Trophoblast cell (in vitro differentiated cells and primary cell): Measurements from ENCODE around the gene TAF11L7. TPM values are rescaled to one million over a fixed set of nuclear protein-coding genes. Genes with fewer than 3 reads are reported as not detected.
"Not testable (repeated sequence)": the region's sequence is repeated elsewhere in the genome, so short reads cannot be mapped to it uniquely, and the experiment has no call there.

Source experiments
- DNase-seq, 2 donors: peaks; one replicate each; pipeline ENCODE4 v3.0.0-alpha.2; 2016
- H2AFZ ChIP-seq: 2 replicates; pipeline ENCODE4 v1.6.1; 2013; ENCODE audit warnings: low read length, moderate library complexity, mild to moderate bottlenecking; ENCODE audit not compliant: insufficient read depth, poor library complexity
- H2AK5ac ChIP-seq: 2 replicates; pipeline ENCODE4 v1.6.1; 2013; ENCODE audit warnings: mild to moderate bottlenecking, low read length
- H2BK120ac ChIP-seq: 2 replicates; pipeline ENCODE4 v1.6.1; 2013; ENCODE audit warnings: low read length, mild to moderate bottlenecking, moderate library complexity; ENCODE audit not compliant: insufficient read depth, poor library complexity
- H2BK12ac ChIP-seq: 2 replicates; pipeline ENCODE4 v1.6.1; 2013; ENCODE audit warnings: mild to moderate bottlenecking, low read length, moderate library complexity
- H2BK5ac ChIP-seq: 2 replicates; pipeline ENCODE4 v1.6.1; 2013; ENCODE audit warnings: low read length, low read depth, moderate library complexity, mild to moderate bottlenecking; ENCODE audit not compliant: poor library complexity
- H3K14ac ChIP-seq: 2 replicates; pipeline ENCODE4 v1.6.1; 2013; ENCODE audit warnings: mild to moderate bottlenecking, low read length
- H3K18ac ChIP-seq: 2 replicates; pipeline ENCODE4 v1.6.1; 2013; ENCODE audit warnings: mild to moderate bottlenecking, low read length
- H3K23ac ChIP-seq: 2 replicates; pipeline ENCODE4 v1.6.1; 2013; ENCODE audit warnings: low read length
- H3K27ac ChIP-seq: 2 replicates; pipeline ENCODE4 v1.5.1; 2013; ENCODE audit warnings: low read depth, mild to moderate bottlenecking, inconsistent platforms, low read length, moderate library complexity
- H3K27me3 ChIP-seq: 2 replicates; pipeline ENCODE4 v1.6.1; 2013; ENCODE audit warnings: inconsistent platforms, mild to moderate bottlenecking, low read length, moderate library complexity; ENCODE audit not compliant: insufficient read depth
- H3K36me3 ChIP-seq, 2 experiments: 1 replicate in 1 of 2; 2 replicates in 1 of 2; pipeline ENCODE4 v1.6.1; 2013; ENCODE audit warnings: low read length in 2 of 2, mild to moderate bottlenecking in 2 of 2, moderate library complexity in 1 of 2; ENCODE audit not compliant: insufficient read depth in 2 of 2, control insufficient read depth in 1 of 2
- H3K4ac ChIP-seq: 2 replicates; pipeline ENCODE4 v1.6.1; 2013; ENCODE audit warnings: low read depth, mild to moderate bottlenecking, low read length, moderate library complexity
- H3K4me1 ChIP-seq, 2 experiments: 1 replicate in 1 of 2; 2 replicates in 1 of 2; pipeline ENCODE4 v1.6.1; 2013; ENCODE audit warnings: low read length in 2 of 2, mild to moderate bottlenecking in 2 of 2, moderate library complexity in 1 of 2; ENCODE audit not compliant: insufficient read depth in 2 of 2, control insufficient read depth in 1 of 2
- H3K4me2 ChIP-seq: 2 replicates; pipeline ENCODE4 v1.6.1; 2013; ENCODE audit warnings: inconsistent platforms, mild to moderate bottlenecking, low read length, moderate library complexity
- H3K4me3 ChIP-seq: 2 replicates; pipeline ENCODE4 v1.5.1; 2013; ENCODE audit warnings: mild to moderate bottlenecking, low read depth, low read length, inconsistent platforms
- H3K79me1 ChIP-seq: one replicate; pipeline ENCODE4 v1.6.1; 2013; ENCODE audit warnings: low read length
- H3K79me2 ChIP-seq: 2 replicates; pipeline ENCODE4 v1.6.1; 2013; ENCODE audit warnings: low read length, mild to moderate bottlenecking; ENCODE audit not compliant: control insufficient read depth, insufficient read depth, poor library complexity
- H3K9ac ChIP-seq: 2 replicates; pipeline ENCODE4 v1.6.1; 2013; ENCODE audit warnings: mild to moderate bottlenecking, low read length
- H3K9me3 ChIP-seq: 2 replicates; pipeline ENCODE4 v1.6.1; 2013; ENCODE audit warnings: low read depth, mild to moderate bottlenecking, control low read depth, inconsistent platforms, low read length; ENCODE audit not compliant: insufficient read depth
- H4K12ac ChIP-seq: 2 replicates; pipeline ENCODE4 v1.6.1; 2013; ENCODE audit warnings: low read depth, mild to moderate bottlenecking, low read length, moderate library complexity
- H4K8ac ChIP-seq: 2 replicates; pipeline ENCODE4 v1.6.1; 2013; ENCODE audit warnings: low read depth, mild to moderate bottlenecking, low read length, moderate library complexity
- H4K91ac ChIP-seq: one replicate; pipeline ENCODE4 v1.6.1; 2013; ENCODE audit warnings: low read depth, mild to moderate bottlenecking, low read length, moderate library complexity
- WGBS: extraction: QIAGEN DNeasy Blood & Tissue Kit; methylation state at CpG from one replicate; pipeline ENCODE4 v1.1.7; 2013; ENCODE audit warnings: missing lambda C conversion rate; ENCODE audit not compliant: insufficient read length, insufficient coverage; ENCODE audit errors: extremely low coverage; 5-methylcytosine and 5-hydroxymethylcytosine counted together
- polyA plus RNA-seq: library from polyadenylated mRNA; stranded (reverse); fragments of 200-250 nt; gene quantifications from 2 replicates; pipeline ENCODE4 v1.2.3, GENCODE V29; 2013

Gene TAF11L7
- polyA plus RNA-seq: not detected in 2 replicates

DNA sequence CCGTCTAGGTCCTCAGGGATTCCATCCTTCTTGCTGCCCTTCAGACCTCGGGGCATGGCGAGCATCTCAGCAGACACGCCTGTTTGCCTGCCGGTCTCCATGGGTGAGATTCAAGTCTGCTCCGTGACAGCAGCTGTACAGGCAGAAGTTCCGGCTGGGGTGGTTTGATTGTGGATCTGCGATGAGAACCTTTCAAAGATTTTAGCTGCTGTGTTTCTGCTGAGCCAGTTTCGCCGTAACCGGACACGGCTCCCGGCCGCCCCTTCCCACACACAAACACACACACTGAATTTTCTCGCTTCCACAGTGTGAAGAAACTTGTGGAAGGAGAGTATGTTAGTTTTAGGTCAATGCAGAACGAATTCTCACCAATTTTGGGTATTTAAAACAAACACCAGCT lies at the start of gene TAF11L7:
Gene TAF11L7 (minus strand): TSS at position 101 of the 400 bp plus-strand sequence.
- WGBS: no CpG with 5 or more reads among the region's 16 CpGs
- H4K8ac ChIP-seq, H3K4me2 ChIP-seq: not testable (repeated sequence)

DNA sequence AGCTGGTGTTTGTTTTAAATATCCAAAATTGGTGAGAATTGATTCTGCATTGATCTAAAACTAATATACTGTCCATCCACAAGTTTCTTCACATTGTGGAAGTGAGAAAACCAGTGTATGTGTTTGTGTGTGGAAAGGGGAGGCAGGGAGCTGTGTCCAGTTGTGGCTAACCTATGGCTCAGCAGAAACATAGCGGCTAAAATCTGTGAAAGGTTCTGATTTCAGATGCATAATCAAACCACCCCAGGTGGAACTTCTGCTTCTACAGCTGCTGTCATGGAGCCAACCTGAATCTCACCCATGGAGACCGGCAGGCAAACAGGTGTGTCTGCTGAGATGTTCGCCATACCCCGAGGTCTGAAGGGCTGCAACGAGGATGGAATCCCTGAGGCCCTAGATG lies 48.6 kb upstream of the TAF11L7 start, which contains the start of gene TAF11L14:
Gene TAF11L14 (plus strand): TSS at position 301 of the 400 bp plus-strand sequence.
- H4K8ac ChIP-seq: no peak within 1 kb of the TSS
- H4K12ac ChIP-seq: no peak within 1 kb of the TSS
- H3K36me3 ChIP-seq: no peaks in the 10 kb centered on the region
- no peak within 1 kb of the TSS for H2AFZ ChIP-seq
- H3K14ac ChIP-seq: no peak within 1 kb of the TSS
- WGBS: no CpG with 5 or more reads among the region's 5 CpGs
- H3K23ac ChIP-seq: no peak within 1 kb of the TSS
- no peak for DNase-seq
- H3K27me3 ChIP-seq: no peaks in the 10 kb centered on the region
- H2BK5ac ChIP-seq: no peak within 1 kb of the TSS
- H3K9ac ChIP-seq: no peak within 1 kb of the TSS
- no peak within 1 kb of the TSS for H2BK12ac ChIP-seq
- no peak within 1 kb of the TSS for H2AK5ac ChIP-seq
- H3K79me2 ChIP-seq: no peaks in the 10 kb centered on the region
- H2BK120ac ChIP-seq: no peak within 1 kb of the TSS
- no peak within 1 kb of the TSS for H3K4me2 ChIP-seq
- no peaks in the 10 kb centered on the region for H3K4me1 ChIP-seq
- H3K18ac ChIP-seq: no peak within 1 kb of the TSS
- no peak within 1 kb of the TSS for H4K91ac ChIP-seq
- H3K4me3 ChIP-seq: no peak within 1 kb of the TSS
- no peaks in the 10 kb centered on the region for H3K9me3 ChIP-seq
- no peak within 1 kb of the TSS for H3K4ac ChIP-seq
- no peak within 1 kb of the TSS for H3K27ac ChIP-seq
- no peaks in the 10 kb centered on the region for H3K79me1 ChIP-seq

More for the DNA sequence above, at the start of gene TAF11L7:
- H3K18ac ChIP-seq, H4K91ac ChIP-seq, H2AK5ac ChIP-seq, H3K4me3 ChIP-seq, H3K4ac ChIP-seq, H2AFZ ChIP-seq, H2BK12ac ChIP-seq, H3K27ac ChIP-seq, H3K79me2 ChIP-seq, H3K9me3 ChIP-seq, H3K4me1 ChIP-seq, H3K9ac ChIP-seq, H2BK120ac ChIP-seq, DNase-seq, H2BK5ac ChIP-seq, H3K14ac ChIP-seq, H3K23ac ChIP-seq, H3K79me1 ChIP-seq, H3K27me3 ChIP-seq, H4K12ac ChIP-seq, H3K36me3 ChIP-seq: not testable (repeated sequence)

DNA sequence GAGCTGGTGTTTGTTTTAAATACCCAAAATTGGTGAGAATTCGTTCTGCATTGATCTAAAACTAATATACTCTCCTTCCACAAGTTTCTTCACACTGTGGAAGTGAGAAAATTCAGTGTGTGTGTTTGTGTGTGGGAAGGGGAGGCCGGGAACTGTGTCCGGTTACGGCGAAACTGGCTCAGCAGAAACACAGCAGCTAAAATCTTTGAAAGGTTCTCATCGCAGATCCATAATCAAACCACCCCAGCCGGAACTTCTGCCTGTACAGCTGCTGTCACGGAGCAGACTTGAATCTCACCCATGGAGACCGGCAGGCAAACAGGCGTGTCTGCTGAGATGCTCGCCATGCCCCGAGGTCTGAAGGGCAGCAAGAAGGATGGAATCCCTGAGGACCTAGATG lies 46.2 kb upstream of the TAF11L7 start, which contains the start of gene TAF11L13:
Gene TAF11L13 (plus strand): TSS at position 301 of the 400 bp plus-strand sequence.
- H2BK120ac ChIP-seq, H3K27me3 ChIP-seq, H3K79me1 ChIP-seq, DNase-seq, H3K9ac ChIP-seq, H3K79me2 ChIP-seq, H2AK5ac ChIP-seq, H4K91ac ChIP-seq, H3K9me3 ChIP-seq, H3K14ac ChIP-seq, H3K4me2 ChIP-seq, H3K18ac ChIP-seq, H4K8ac ChIP-seq, H3K27ac ChIP-seq, H3K4me1 ChIP-seq, H2BK5ac ChIP-seq, H3K36me3 ChIP-seq, H3K4me3 ChIP-seq, H4K12ac ChIP-seq, H3K4ac ChIP-seq, H2AFZ ChIP-seq, H2BK12ac ChIP-seq, H3K23ac ChIP-seq: not testable (repeated sequence)
- WGBS: no CpG with 5 or more reads among the region's 12 CpGs

DNA sequence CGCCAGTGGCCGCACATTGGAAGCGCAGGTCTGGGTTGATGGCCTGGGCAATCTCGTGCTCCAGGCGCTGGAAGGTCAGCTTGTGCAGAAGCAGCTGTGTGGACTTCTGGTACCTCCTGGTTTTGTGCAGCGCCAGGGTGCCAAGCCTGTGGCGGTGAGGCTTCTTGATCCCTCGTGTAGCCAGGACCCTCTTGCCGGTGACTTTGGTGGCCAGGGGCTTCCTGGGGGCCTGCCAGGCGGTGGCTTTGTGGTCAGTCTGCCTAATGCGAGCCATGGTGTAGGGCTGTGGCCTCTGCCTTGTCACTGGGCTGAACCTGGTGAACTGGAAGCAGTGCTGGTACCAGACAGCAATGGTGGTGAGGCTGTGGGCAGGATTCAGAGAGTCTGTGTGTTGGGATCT lies 40.1 kb upstream of the TAF11L7 start:
- no CpG with 5 or more reads among the region's 11 CpGs for WGBS
- Histone ChIP-seq H3K79me1 (no peaks in the 10 kb centered on the region), H3K27me3 (no peaks in the 10 kb centered on the region), H3K9me3 (no peaks in the 10 kb centered on the region), H3K4me2 (no peak overlapping the region), H3K79me2 (no peaks in the 10 kb centered on the region), H3K4me1 (no peaks in the 10 kb centered on the region), H2BK5ac (no peak overlapping the region), H4K12ac (no peak overlapping the region), H3K4ac (no peak overlapping the region), H3K4me3 (no peak overlapping the region), H4K8ac (no peak overlapping the region), H2BK120ac (no peak overlapping the region), H3K23ac (no peak overlapping the region), H2BK12ac (no peak overlapping the region), H3K18ac (no peak overlapping the region), H4K91ac (no peak overlapping the region), H3K36me3 (no peaks in the 10 kb centered on the region), H3K14ac (no peak overlapping the region), H3K9ac (no peak overlapping the region), H2AK5ac (no peak overlapping the region), H2AFZ (no peak overlapping the region), H3K27ac (no peak overlapping the region)
- DNase-seq: no peak
